H1 (cell line): ENCODE data around the gene DIAPH1. TPM values are rescaled to one million over a fixed set of nuclear protein-coding genes. Genes with fewer than 3 reads are reported as not detected.

ENCODE experiments used
- CBX8 ChIP-seq: fragments of 300-800, 300-1000 bp; sonication (generic); IDR thresholded peaks from 2 replicates; pipeline ENCODE4 v1.7.1; 2016; ENCODE audit warnings: low read depth, low read length, borderline replicate concordance
- EP300 ChIP-seq, 2 experiments: IDR thresholded peaks; 1 replicate in 1 of 2; 2 replicates in 1 of 2; pipeline ENCODE4 v1.6.1; 2011 to 2012; ENCODE audit warnings: low read depth in 2 of 2, low read length in 2 of 2, mild to moderate bottlenecking in 2 of 2, borderline replicate concordance in 1 of 2, inconsistent platforms in 1 of 2, moderate library complexity in 1 of 2
- GABPA ChIP-seq: IDR thresholded peaks from 2 replicates; pipeline ENCODE4 v1.6.1; 2011; ENCODE audit warnings: mild to moderate bottlenecking, low read length, moderate library complexity, borderline replicate concordance; ENCODE audit not compliant: insufficient read depth
- GTF2F1 ChIP-seq: IDR thresholded peaks from 2 replicates; pipeline ENCODE4 v1.6.1; 2012; ENCODE audit warnings: low read depth, low read length, improper control_type of control experiment, borderline replicate concordance
- JUN ChIP-seq: IDR thresholded peaks from 2 replicates; pipeline ENCODE4 v1.6.1; 2011; ENCODE audit warnings: low read depth, mild to moderate bottlenecking, improper control_type of control experiment, low read length
- KDM1A ChIP-seq: fragments of 200-600, 300-600 bp; sonication (generic); IDR thresholded peaks from 2 replicates; pipeline ENCODE4 v1.7.1; 2016; ENCODE audit warnings: mild to moderate bottlenecking, low read length, borderline replicate concordance
- KDM5A ChIP-seq: fragments of 200-600 bp; IDR thresholded peaks from 2 replicates; pipeline ENCODE4 v1.7.1; 2012; ENCODE audit warnings: mild to moderate bottlenecking, low read length, inconsistent platforms, mixed read lengths
- MAX ChIP-seq: IDR thresholded peaks from 2 replicates; pipeline ENCODE4 v1.6.1; 2012; ENCODE audit warnings: inconsistent platforms
- POLR2A ChIP-seq, 2 experiments: IDR thresholded peaks; 1 replicate in 1 of 2; 2 replicates in 1 of 2; pipeline ENCODE4 v1.6.1; 2011; ENCODE audit warnings: low read depth in 2 of 2, low read length in 2 of 2, mild to moderate bottlenecking in 2 of 2; ENCODE audit errors: control extremely low read depth in 1 of 2
- POLR2AphosphoS5 ChIP-seq: IDR thresholded peaks from 2 replicates; pipeline ENCODE4 v1.6.1; 2011; ENCODE audit warnings: low read depth, low read length
- RNF2 ChIP-seq: fragments of 200-900, 300-1000 bp; sonication (generic); IDR thresholded peaks from 2 replicates; pipeline ENCODE4 v1.7.1; 2016; ENCODE audit warnings: borderline replicate concordance, low read depth, mild to moderate bottlenecking, antibody characterized with exemption, low read length; ENCODE audit not compliant: poor library complexity, severe bottlenecking; ENCODE audit errors: missing control alignments
- SIN3A ChIP-seq, 2 experiments: IDR thresholded peaks in 1 of 2; conservative IDR thresholded peaks in 1 of 2; 2 replicates each; pipeline ENCODE4 v1.6.1; 2011 to 2012; ENCODE audit warnings: low read length in 2 of 2, improper control_type of control experiment in 1 of 2, low read depth in 1 of 2, mild to moderate bottlenecking in 1 of 2
- SIX5 ChIP-seq: IDR thresholded peaks from 2 replicates; pipeline ENCODE4 v1.6.1; 2011; ENCODE audit warnings: mild to moderate bottlenecking, low read depth, low read length
- SP1 ChIP-seq: IDR thresholded peaks from 2 replicates; pipeline ENCODE4 v1.6.1; 2011; ENCODE audit warnings: low read depth, low read length
- SUZ12 ChIP-seq: fragments of 200-600 bp; sonication (generic); IDR thresholded peaks from 2 replicates; pipeline ENCODE4 v1.6.1; 2012; ENCODE audit warnings: mild to moderate bottlenecking, inconsistent platforms, low read length, moderate library complexity, mixed read lengths
- TAF7 ChIP-seq: optimal IDR thresholded peaks from 2 replicates; pipeline ENCODE3; 2011; ENCODE audit warnings: low read depth, mild to moderate bottlenecking, inconsistent platforms, low read length, moderate library complexity, borderline replicate concordance
- TBP ChIP-seq: IDR thresholded peaks from 2 replicates; pipeline ENCODE4 v1.6.1; 2011; ENCODE audit warnings: low read depth, low read length, improper control_type of control experiment
- polyA plus RNA-seq, 7 experiments: library from polyadenylated mRNA; depleted of rRNA in 3 of 7; stranded (reverse) in 5 of 7; unstranded in 2 of 7; fragments of >200 nt in 5 of 7; fragments of 200-250 nt in 2 of 7; gene quantifications; 1 replicate in 5 of 7; 2 replicates in 1 of 7; 4 replicates in 1 of 7; pipeline versions ENCODE4 v1.2.1 to v1.2.3, GENCODE V29; 2011 to 2013; ENCODE audit warnings: missing spikeins in 2 of 7, mixed read lengths in 2 of 7
- total RNA-seq: library from RNA; stranded (reverse); fragmentation: NEBNext Ultra II Directional; extraction: Animal tissue kit (Norgen Biotek cat#: 25700); gene quantifications from 2 replicates; pipeline ENCODE4 v1.2.1, GENCODE V29; 2021
- TF ChIP-seq, protein P1 (sequence below), 3 experiments: IDR thresholded peaks; 1 replicate in 2 of 3; 2 replicates in 1 of 3; pipeline versions ENCODE4 v1.5.1 to v1.6.1; 2011; ENCODE audit warnings: low read length in 3 of 3, mild to moderate bottlenecking in 3 of 3, inconsistent platforms in 2 of 3, low read depth in 1 of 3, moderate library complexity in 1 of 3; ENCODE audit not compliant: insufficient read depth in 1 of 3; ENCODE audit errors: control extremely low read depth in 1 of 3
- TF ChIP-seq, protein P2 (sequence below): IDR thresholded peaks from 2 replicates; pipeline ENCODE4 v1.6.1; 2012; ENCODE audit warnings: low read length, inconsistent platforms

DIAPH1 gene
- total and polyA plus RNA-seq, 2 of the 8 experiments (the other 6 are each of a cell fraction or from before 2014, with no cell fraction given) = 61.2 to 114 TPM

- TF ChIP-seq, protein P1, sequence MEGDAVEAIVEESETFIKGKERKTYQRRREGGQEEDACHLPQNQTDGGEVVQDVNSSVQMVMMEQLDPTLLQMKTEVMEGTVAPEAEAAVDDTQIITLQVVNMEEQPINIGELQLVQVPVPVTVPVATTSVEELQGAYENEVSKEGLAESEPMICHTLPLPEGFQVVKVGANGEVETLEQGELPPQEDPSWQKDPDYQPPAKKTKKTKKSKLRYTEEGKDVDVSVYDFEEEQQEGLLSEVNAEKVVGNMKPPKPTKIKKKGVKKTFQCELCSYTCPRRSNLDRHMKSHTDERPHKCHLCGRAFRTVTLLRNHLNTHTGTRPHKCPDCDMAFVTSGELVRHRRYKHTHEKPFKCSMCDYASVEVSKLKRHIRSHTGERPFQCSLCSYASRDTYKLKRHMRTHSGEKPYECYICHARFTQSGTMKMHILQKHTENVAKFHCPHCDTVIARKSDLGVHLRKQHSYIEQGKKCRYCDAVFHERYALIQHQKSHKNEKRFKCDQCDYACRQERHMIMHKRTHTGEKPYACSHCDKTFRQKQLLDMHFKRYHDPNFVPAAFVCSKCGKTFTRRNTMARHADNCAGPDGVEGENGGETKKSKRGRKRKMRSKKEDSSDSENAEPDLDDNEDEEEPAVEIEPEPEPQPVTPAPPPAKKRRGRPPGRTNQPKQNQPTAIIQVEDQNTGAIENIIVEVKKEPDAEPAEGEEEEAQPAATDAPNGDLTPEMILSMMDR (IDR thresholded peaks at IDR 0.05; ENCODE audit: control extremely low read depth in 1 of 3, insufficient read depth in 1 of 3, low read depth in 1 of 3, low read length in 3 of 3) = no peak
- TF ChIP-seq TBP = peak; percentile 71
- TF ChIP-seq MAX = no peak
- peak; percentile 57; the same call in 1 of the 2 replicates for TF ChIP-seq POLR2AphosphoS5
- TF ChIP-seq POLR2A (IDR thresholded peaks at IDR 0.05; ENCODE audit: control extremely low read depth in 1 of 2, low read depth in 2 of 2, low read length in 2 of 2) = peak in 1 of 2 experiments; percentile 75; a peak in 2 of 3 replicates
- TF ChIP-seq SIX5 = no peak
- TF ChIP-seq GABPA = no peak
- no peak for TF ChIP-seq TAF7
- no peak for TF ChIP-seq JUN
- no peak for TF ChIP-seq GTF2F1
- TF ChIP-seq KDM1A = no peak
- TF ChIP-seq SIN3A (conservative IDR thresholded peaks at IDR 0.05 in 1 of 2, IDR thresholded peaks at IDR 0.05 in 1 of 2; ENCODE audit: low read depth in 1 of 2, low read length in 2 of 2) = peak in 1 of 2 experiments; percentile 54; a peak in 1 of 4 replicates
- TF ChIP-seq, protein P2, sequence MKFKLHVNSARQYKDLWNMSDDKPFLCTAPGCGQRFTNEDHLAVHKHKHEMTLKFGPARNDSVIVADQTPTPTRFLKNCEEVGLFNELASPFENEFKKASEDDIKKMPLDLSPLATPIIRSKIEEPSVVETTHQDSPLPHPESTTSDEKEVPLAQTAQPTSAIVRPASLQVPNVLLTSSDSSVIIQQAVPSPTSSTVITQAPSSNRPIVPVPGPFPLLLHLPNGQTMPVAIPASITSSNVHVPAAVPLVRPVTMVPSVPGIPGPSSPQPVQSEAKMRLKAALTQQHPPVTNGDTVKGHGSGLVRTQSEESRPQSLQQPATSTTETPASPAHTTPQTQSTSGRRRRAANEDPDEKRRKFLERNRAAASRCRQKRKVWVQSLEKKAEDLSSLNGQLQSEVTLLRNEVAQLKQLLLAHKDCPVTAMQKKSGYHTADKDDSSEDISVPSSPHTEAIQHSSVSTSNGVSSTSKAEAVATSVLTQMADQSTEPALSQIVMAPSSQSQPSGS = no peak
- TF ChIP-seq SP1 = peak; percentile 53; the same call in 1 of the 2 replicates
- no peak for TF ChIP-seq KDM5A
- no peak for TF ChIP-seq CBX8
- TF ChIP-seq SUZ12 = no peak
- TF ChIP-seq RNF2 = no peak
- no peak for TF ChIP-seq EP300 (IDR thresholded peaks at IDR 0.05; ENCODE audit: borderline replicate concordance in 1 of 2, low read depth in 2 of 2, low read length in 2 of 2)
Measured at GRCh38 chr5:141636413-141637122, 17.8 kb upstream of the DIAPH1 start, which contains the start of the genes HDAC3 and RELL2 (continued).
